ENCODE data around the gene PIGR.

The PIGR gene

GRCh38 chr1:206905295-206906164 is 40.7 kb downstream of the PIGR start:
- no peak overlapping the region for H3K4me3 ChIP-seq (ENCODE audit: severe bottlenecking)
- ATAC-seq (ENCODE audit: low read depth), result peak; percentile 77
- no peak for TF ChIP-seq CTCF (IDR thresholded peaks at IDR 0.05; ENCODE audit: poor library complexity, severe bottlenecking)
- no peaks in the 10 kb centered on the region for H3K36me3 ChIP-seq (ENCODE audit: low read depth)
- no peaks in the 10 kb centered on the region for H3K27me3 ChIP-seq (ENCODE audit: insufficient read depth, poor library complexity, severe bottlenecking)
- peak overlapping the region; percentile 74 for H3K27ac ChIP-seq (ENCODE audit: poor library complexity, severe bottlenecking)
- peaks cover 20% of the 10 kb centered on the region for H3K4me1 ChIP-seq (ENCODE audit: insufficient read depth, poor library complexity, severe bottlenecking)
- H3K9me3 ChIP-seq (ENCODE audit: severe bottlenecking), result no peaks in the 10 kb centered on the region
- peak; percentile 82 for DNase-seq (ENCODE audit: low spot score)

- Histone ChIP-seq H3K27me3 (ENCODE audit: insufficient read depth, poor library complexity, severe bottlenecking) (no peaks in the 10 kb centered on the region), H3K27ac (ENCODE audit: poor library complexity, severe bottlenecking) (peak overlapping the region; percentile 74), H3K4me1 (ENCODE audit: insufficient read depth, poor library complexity, severe bottlenecking) (peaks cover 20% of the 10 kb centered on the region), H3K9me3 (ENCODE audit: severe bottlenecking) (no peaks in the 10 kb centered on the region), H3K4me3 (ENCODE audit: severe bottlenecking) (no peak overlapping the region), H3K36me3 (ENCODE audit: low read depth) (no peaks in the 10 kb centered on the region)
- TF ChIP-seq CTCF (IDR thresholded peaks at IDR 0.05; ENCODE audit: poor library complexity, severe bottlenecking), result no peak
- ATAC-seq (ENCODE audit: low read depth) (no peak), DNase-seq (ENCODE audit: low spot score) (no peak)
Measured at GRCh38 chr1:206904423-206905142, 41.7 kb downstream of the PIGR start.

- no peak for TF ChIP-seq CTCF (IDR thresholded peaks at IDR 0.05; ENCODE audit: poor library complexity, severe bottlenecking)
- DNase-seq (ENCODE audit: low spot score) (no peak), ATAC-seq (ENCODE audit: low read depth) (no peak)
- H3K4me3 ChIP-seq (ENCODE audit: severe bottlenecking), result no peak overlapping the region
- no peaks in the 10 kb centered on the region for H3K36me3 ChIP-seq (ENCODE audit: low read depth)
- peak overlapping the region; percentile 74 for H3K27ac ChIP-seq (ENCODE audit: poor library complexity, severe bottlenecking)
- peaks cover 21% of the 10 kb centered on the region for H3K4me1 ChIP-seq (ENCODE audit: insufficient read depth, poor library complexity, severe bottlenecking)
- no peaks in the 10 kb centered on the region for H3K27me3 ChIP-seq (ENCODE audit: insufficient read depth, poor library complexity, severe bottlenecking)
- H3K9me3 ChIP-seq (ENCODE audit: severe bottlenecking), result no peaks in the 10 kb centered on the region
Measured at GRCh38 chr1:206903687-206904086, 42.6 kb downstream of the PIGR start.

- ATAC-seq (ENCODE audit: low read depth) (no peak), DNase-seq (ENCODE audit: low spot score) (no peak)
- Histone ChIP-seq H3K27me3 (ENCODE audit: insufficient read depth, poor library complexity, severe bottlenecking) (no peaks in the 10 kb centered on the region), H3K9me3 (ENCODE audit: severe bottlenecking) (no peaks in the 10 kb centered on the region), H3K4me1 (ENCODE audit: insufficient read depth, poor library complexity, severe bottlenecking) (peaks cover 24% of the 10 kb centered on the region), H3K4me3 (ENCODE audit: severe bottlenecking) (no peak overlapping the region), H3K27ac (ENCODE audit: poor library complexity, severe bottlenecking) (no peak overlapping the region), H3K36me3 (ENCODE audit: low read depth) (no peaks in the 10 kb centered on the region)
- no peak for TF ChIP-seq CTCF (IDR thresholded peaks at IDR 0.05; ENCODE audit: poor library complexity, severe bottlenecking)
Measured at GRCh38 chr1:206902702-206903101, 43.6 kb downstream of the PIGR start.
